Measurements from ENCODE around the gene TCF12. TPM values are rescaled to one million over a fixed set of nuclear protein-coding genes. Genes with fewer than 3 reads are reported as not detected.

TCF12 gene
- total RNA-seq, 2 experiments from 2014 or later: 76.4 to 78.1 TPM

DNA sequence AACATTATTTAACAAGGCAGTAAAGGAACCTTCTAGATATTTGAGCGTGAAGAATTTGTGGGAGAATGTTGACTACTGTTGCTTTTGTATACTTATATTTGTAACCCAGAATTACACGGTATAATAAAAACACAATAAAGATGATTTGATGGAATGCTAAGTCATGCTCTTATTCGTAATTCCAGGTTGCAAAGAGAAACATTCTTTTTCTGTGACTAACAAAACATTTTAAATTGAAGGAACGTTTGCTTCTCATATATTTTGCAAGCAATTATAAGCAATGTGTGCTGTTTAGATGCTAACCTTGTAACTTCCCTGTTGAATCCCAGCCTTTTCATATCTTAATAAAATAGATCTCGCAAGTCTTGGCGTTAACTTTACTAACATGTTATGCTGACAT, 333.5 kb downstream of the TCF12 start:
- POLR2A ChIA-PET: no interaction called here
- no peak for ATAC-seq (ENCODE audit: low read depth)
- DNase-seq: no peak
- Mint-ChIP-seq H3K4me1 (no peaks in the 10 kb centered on the region), H3K27me3 (no peaks in the 10 kb centered on the region), H3K9me3 (no peaks in the 10 kb centered on the region), H3K36me3 (peaks cover 6% of the 10 kb centered on the region), H3K4me3 (no peak overlapping the region), H3K27ac (no peak overlapping the region)

GRCh38 chr15:57253082-57253481, 334.6 kb downstream of the TCF12 start:
- Mint-ChIP-seq H3K27me3 (no peaks in the 10 kb centered on the region), H3K9me3 (no peaks in the 10 kb centered on the region), H3K36me3 (peaks cover 4% of the 10 kb centered on the region), H3K27ac (no peak overlapping the region), H3K4me1 (peaks cover 1% of the 10 kb centered on the region), H3K4me3 (no peak overlapping the region)
- ATAC-seq (ENCODE audit: low read depth) (no peak), DNase-seq (no peak)
- POLR2A ChIA-PET: no interaction called here

GRCh38 chr15:57253500-57253899, 335.1 kb downstream of the TCF12 start:
- ATAC-seq (ENCODE audit: low read depth) (no peak), DNase-seq (no peak)
- Mint-ChIP-seq H3K36me3 (peaks cover 4% of the 10 kb centered on the region), H3K9me3 (no peaks in the 10 kb centered on the region), H3K27ac (no peak overlapping the region), H3K27me3 (no peaks in the 10 kb centered on the region), H3K4me1 (peaks cover 1% of the 10 kb centered on the region), H3K4me3 (no peak overlapping the region)
- POLR2A ChIA-PET: no interaction called here

DNA sequence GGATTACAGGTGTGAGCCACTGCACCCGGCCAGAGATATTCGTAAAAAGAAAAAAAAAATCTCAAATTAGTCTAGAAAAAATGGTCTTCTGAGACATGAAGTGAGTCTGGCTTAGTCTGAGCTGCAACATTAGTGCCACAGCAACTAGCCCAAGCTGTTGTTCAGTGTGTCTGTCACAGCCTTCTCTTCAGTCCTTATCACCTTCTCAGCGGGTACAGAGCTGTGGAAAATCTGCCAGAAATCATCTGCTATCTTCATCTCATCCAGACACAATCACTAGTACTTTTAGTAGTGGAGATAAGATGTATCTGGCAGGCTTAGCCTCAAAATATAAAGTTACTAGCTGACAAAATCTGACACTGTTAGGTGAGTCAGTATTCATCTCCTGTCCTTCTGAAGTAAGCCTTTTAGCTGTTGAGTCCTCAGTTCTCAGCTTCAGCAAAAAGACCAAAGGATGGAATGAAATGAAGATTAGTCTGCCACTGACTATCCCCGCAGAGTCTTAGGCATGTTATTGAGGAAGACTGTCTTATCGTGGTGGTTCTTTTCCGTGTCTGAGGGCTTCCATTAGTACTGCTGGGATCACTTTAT, 337.4 kb downstream of the TCF12 start:
- ATAC-seq (ENCODE audit: low read depth) (no peak), DNase-seq (no peak)
- Mint-ChIP-seq H3K9me3 (no peaks in the 10 kb centered on the region), H3K27ac (no peak overlapping the region), H3K36me3 (peaks cover 2% of the 10 kb centered on the region), H3K4me1 (peaks cover 1% of the 10 kb centered on the region), H3K27me3 (no peaks in the 10 kb centered on the region), H3K4me3 (no peak overlapping the region)
- POLR2A ChIA-PET: no interaction called here

DNA sequence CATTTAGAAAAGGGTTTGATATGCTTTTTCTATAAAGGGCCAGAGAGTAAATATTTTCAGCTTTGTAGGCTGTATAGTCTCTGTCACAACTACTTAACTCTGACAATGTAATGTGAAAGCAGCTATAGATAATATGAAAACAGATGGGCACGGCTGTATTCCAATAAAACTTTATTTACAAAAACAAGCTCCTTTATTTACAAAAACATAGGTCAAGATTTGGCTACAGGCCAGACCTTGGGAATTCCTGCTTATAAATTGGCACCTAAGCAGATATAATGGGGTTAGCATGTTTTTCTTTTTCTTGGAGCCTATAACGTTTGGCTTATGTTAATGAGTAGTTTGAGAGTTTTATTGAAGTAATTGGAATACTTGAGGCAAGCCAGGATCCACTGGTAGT, 338.5 kb downstream of the TCF12 start:
- no peak overlapping the region for H3K27ac Mint-ChIP-seq
- DNase-seq: no peak
- peaks cover 2% of the 10 kb centered on the region for H3K36me3 Mint-ChIP-seq

DNA sequence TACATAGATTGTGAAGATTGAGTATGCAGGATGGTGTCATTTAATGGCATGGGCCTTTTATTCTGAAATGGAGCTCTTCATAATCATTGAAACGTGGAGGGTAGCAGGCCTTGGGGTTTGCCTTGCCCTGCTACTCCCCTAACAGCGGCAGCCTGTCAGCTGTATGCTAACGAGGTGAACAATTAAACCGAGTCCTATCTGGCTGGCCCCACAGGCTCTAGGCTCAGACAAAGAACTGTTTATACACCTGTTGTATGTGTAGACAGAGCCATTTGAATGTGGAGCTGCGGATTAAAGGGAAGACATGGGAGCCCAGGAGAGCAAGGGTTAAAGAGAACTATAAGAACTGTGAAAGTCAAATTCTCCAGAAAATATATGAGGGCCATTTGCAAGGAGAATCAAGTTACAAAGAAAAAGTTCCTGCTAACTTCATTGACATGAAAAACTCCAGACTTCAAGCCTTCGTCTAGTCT, 341.2 kb downstream of the TCF12 start:
- POLR2A ChIA-PET: no interaction called here
- ATAC-seq (ENCODE audit: low read depth) (no peak), DNase-seq (no peak)
- Mint-ChIP-seq H3K36me3 (peaks cover 14% of the 10 kb centered on the region), H3K4me1 (peaks cover 1% of the 10 kb centered on the region), H3K9me3 (no peaks in the 10 kb centered on the region), H3K4me3 (no peak overlapping the region), H3K27ac (no peak overlapping the region), H3K27me3 (no peaks in the 10 kb centered on the region)

More for the DNA sequence above, 338.5 kb downstream of the TCF12 start:
- ATAC-seq (ENCODE audit: low read depth): no peak
- POLR2A ChIA-PET: no interaction called here
- Mint-ChIP-seq H3K4me1 (peaks cover 1% of the 10 kb centered on the region), H3K9me3 (no peaks in the 10 kb centered on the region), H3K4me3 (no peak overlapping the region), H3K27me3 (no peaks in the 10 kb centered on the region)

DNA sequence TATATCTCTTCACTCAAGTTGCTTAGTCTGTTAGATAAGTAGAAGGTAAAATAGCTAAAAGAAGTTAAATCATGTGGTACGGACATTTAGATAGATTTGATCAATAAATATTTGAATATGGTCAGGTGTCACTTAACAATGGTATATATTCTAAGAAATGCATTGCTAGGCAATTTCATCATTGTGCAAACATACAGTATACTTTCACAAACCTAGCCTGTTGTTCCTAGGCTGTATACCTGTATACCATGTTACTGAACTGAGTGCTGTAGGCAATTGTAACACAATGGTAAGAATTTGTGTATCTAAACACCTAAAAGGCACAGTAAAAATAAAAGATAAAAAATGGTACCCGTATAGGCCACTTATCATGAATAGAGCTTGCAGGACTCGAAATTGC, 345.1 kb downstream of the TCF12 start:
- Mint-ChIP-seq H3K27ac (no peak overlapping the region), H3K4me1 (no peaks in the 10 kb centered on the region), H3K27me3 (no peaks in the 10 kb centered on the region), H3K9me3 (no peaks in the 10 kb centered on the region), H3K36me3 (peaks cover 16% of the 10 kb centered on the region), H3K4me3 (no peak overlapping the region)
- POLR2A ChIA-PET: interaction anchor here (0.6 kb wide), 1 partner anchor 31 kb away, joined by 10 read pairs; no protein-coding TSS in a partner anchor
- ATAC-seq (ENCODE audit: low read depth) (no peak), DNase-seq (no peak)

DNA sequence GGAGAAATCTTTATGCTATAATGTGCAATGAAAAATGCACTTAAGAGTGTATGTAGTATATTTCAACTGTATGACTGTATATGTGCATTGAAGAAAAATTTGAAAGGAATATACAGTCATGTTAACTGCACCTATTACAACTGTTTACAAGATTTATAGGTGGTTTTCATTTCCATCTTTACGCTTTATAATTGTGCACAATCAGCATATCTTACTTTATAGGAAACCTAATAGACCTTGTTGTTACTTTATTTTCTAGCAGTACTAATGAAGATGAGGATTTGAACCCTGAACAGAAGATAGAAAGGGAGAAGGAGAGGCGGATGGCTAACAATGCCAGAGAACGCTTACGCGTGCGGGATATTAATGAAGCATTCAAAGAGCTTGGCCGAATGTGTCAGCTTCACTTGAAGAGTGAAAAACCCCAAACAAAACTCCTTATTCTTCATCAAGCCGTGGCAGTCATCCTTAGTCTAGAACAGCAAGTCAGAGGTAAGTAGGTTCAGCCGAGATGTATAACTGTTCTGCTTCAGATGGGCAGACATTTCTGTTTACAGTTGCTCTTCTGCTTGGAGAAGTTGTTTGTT, 354.4 kb downstream of the TCF12 start:
- no peak overlapping the region for H3K27ac Mint-ChIP-seq
- no peak for ATAC-seq (ENCODE audit: low read depth)
- H3K9me3 Mint-ChIP-seq: no peaks in the 10 kb centered on the region
- no peak for DNase-seq
- no peak overlapping the region for H3K4me3 Mint-ChIP-seq
- POLR2A ChIA-PET: no interaction called here
- H3K27me3 Mint-ChIP-seq: no peaks in the 10 kb centered on the region
- peaks cover 3% of the 10 kb centered on the region for H3K36me3 Mint-ChIP-seq
- no peaks in the 10 kb centered on the region for H3K4me1 Mint-ChIP-seq

GRCh38 chr15:57273402-57273801, 355.0 kb downstream of the TCF12 start:
- no peak overlapping the region for H3K4me3 Mint-ChIP-seq
- POLR2A ChIA-PET: no interaction called here
- no peaks in the 10 kb centered on the region for H3K9me3 Mint-ChIP-seq
- H3K4me1 Mint-ChIP-seq: no peaks in the 10 kb centered on the region
- DNase-seq (no peak), ATAC-seq (ENCODE audit: low read depth) (no peak)
- peaks cover 3% of the 10 kb centered on the region for H3K36me3 Mint-ChIP-seq
- no peak overlapping the region for H3K27ac Mint-ChIP-seq
- no peaks in the 10 kb centered on the region for H3K27me3 Mint-ChIP-seq

GRCh38 chr15:57278439-57278838, 360.0 kb downstream of the TCF12 start:
- Mint-ChIP-seq H3K27ac (no peak overlapping the region), H3K36me3 (peaks cover 13% of the 10 kb centered on the region), H3K4me1 (no peaks in the 10 kb centered on the region), H3K9me3 (no peaks in the 10 kb centered on the region), H3K27me3 (no peaks in the 10 kb centered on the region), H3K4me3 (no peak overlapping the region)
- no peak for ATAC-seq (ENCODE audit: low read depth)
- POLR2A ChIA-PET: no interaction called here
- no peak for DNase-seq

DNA sequence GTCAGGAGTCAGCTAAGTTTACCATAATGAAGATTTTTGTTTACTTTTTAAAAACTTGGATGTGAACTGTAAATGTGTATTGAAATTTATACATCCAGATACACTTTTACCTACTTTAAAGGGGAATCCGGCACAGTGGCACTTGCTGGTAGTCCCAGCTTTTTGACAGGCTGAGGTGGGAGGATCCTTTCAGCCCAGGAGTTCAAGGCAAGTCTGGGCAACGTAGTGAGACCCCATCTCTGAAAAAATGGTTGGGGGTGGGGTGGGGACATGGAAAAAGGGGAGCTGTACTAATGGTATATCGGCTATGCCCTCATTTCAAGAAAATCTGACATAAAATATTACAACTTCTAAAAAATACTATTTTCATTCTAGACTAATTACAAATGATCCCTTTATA, 362.0 kb downstream of the TCF12 start:
- peaks cover 27% of the 10 kb centered on the region for H3K36me3 Mint-ChIP-seq
- POLR2A ChIA-PET: interaction anchor here (1.1 kb wide), 1 partner anchor 12 kb away, joined by 3 read pairs; no protein-coding TSS in a partner anchor
- H3K27me3 Mint-ChIP-seq: no peaks in the 10 kb centered on the region
- no peak overlapping the region for H3K27ac Mint-ChIP-seq
- H3K4me3 Mint-ChIP-seq: no peak overlapping the region
- no peak for ATAC-seq (ENCODE audit: low read depth)
- no peaks in the 10 kb centered on the region for H3K9me3 Mint-ChIP-seq
- H3K4me1 Mint-ChIP-seq: no peaks in the 10 kb centered on the region
- no peak for DNase-seq

GRCh38 chr15:57281321-57281720, 362.9 kb downstream of the TCF12 start:
- Mint-ChIP-seq H3K4me3 (no peak overlapping the region), H3K4me1 (no peaks in the 10 kb centered on the region), H3K36me3 (peaks cover 27% of the 10 kb centered on the region), H3K9me3 (no peaks in the 10 kb centered on the region), H3K27me3 (no peaks in the 10 kb centered on the region), H3K27ac (no peak overlapping the region)
- POLR2A ChIA-PET: interaction anchor here (1.1 kb wide), 1 partner anchor 13 kb away, joined by 3 read pairs; no protein-coding TSS in a partner anchor
- DNase-seq: no peak
- no peak for ATAC-seq (ENCODE audit: low read depth)

GRCh38 chr15:57282686-57283085, 364.2 kb downstream of the TCF12 start:
- no peak for ATAC-seq (ENCODE audit: low read depth)
- Mint-ChIP-seq H3K9me3 (no peaks in the 10 kb centered on the region), H3K27me3 (no peaks in the 10 kb centered on the region), H3K4me1 (no peaks in the 10 kb centered on the region), H3K27ac (no peak overlapping the region), H3K4me3 (no peak overlapping the region), H3K36me3 (peaks cover 32% of the 10 kb centered on the region)
- no peak for DNase-seq
- POLR2A ChIA-PET: no interaction called here

DNA sequence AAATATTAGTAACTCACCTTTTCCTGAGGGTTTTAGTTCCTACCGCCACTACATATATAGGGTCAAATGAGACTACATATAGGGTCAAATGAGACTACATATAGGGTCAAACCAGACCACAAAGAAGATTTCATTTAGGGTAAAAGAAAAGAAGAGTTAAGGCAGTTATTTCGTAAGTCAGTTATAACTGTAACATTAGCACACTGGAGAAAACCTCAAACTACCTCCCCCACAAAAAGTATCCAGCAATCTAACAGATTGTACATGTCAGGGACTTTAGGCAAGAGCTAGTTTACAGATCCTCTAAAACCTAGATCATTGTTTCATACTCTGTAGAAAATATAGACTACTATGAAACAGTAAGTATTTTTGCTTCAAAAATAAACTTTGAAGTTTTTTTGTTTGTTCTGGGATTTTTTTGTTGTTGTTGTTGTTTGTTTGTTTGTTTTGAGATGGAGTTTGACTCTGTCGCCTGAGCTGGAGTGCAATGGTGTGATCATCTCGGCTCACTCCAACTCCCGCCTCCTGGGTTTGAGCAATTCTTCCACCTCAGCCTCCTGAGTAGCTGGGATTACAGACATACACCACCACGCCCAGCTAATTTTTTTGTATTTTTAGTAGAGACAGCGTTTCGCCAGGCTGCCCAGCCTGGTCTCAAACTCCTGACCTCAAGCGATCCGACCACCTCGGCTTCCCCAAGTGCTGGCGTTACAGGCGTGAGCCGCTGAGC, 365.5 kb downstream of the TCF12 start:
- ATAC-seq (ENCODE audit: low read depth) (no peak), DNase-seq (no peak)
- Mint-ChIP-seq H3K27me3 (no peaks in the 10 kb centered on the region), H3K27ac (no peak overlapping the region), H3K36me3 (peaks cover 35% of the 10 kb centered on the region), H3K4me3 (no peak overlapping the region), H3K9me3 (no peaks in the 10 kb centered on the region), H3K4me1 (no peaks in the 10 kb centered on the region)
- POLR2A ChIA-PET: no interaction called here

Measured in activated naive CD8-positive, alpha-beta T cell treated with anti-CD3 and anti-CD28 coated beads, Interleukin-2, amount 10 ng/mL, durations not matched to agents 7 days and 5 days (primary cell).